Right atrium auricular region (tissue), 2 donors: ENCODE results near the gene NAV2. TPM values are rescaled to one million over a fixed set of nuclear protein-coding genes. Genes with fewer than 3 reads are reported as not detected.

ENCODE experiments used
- DNase-seq: peaks from one replicate; pipeline ENCODE4 v3.0.0-alpha.2; 2019; ENCODE audit warnings: low spot score
- H3K27ac ChIP-seq, 2 donors: fragments of 200-600 bp; sonication (generic); 1 replicate in 1 of 2; 2 replicates in 1 of 2; pipeline ENCODE4 v1.5.1; 2016 to 2019
- H3K27me3 ChIP-seq, 2 donors: fragments of 200-600 bp; sonication (generic); one replicate each; pipeline versions ENCODE4 v1.5.1 to v1.6.0; 2017 to 2019
- H3K36me3 ChIP-seq: fragments of 200-600 bp; sonication (generic); one replicate; pipeline ENCODE4 v1.5.1; 2016
- H3K4me1 ChIP-seq, 2 donors: fragments of 200-600 bp; sonication (generic); one replicate each; pipeline versions ENCODE4 v1.5.1 to v1.6.0; 2017 to 2019
- H3K4me3 ChIP-seq, 2 donors: fragments of 200-600 bp; sonication (generic); 1 replicate in 1 of 2; 2 replicates in 1 of 2; pipeline ENCODE4 v1.5.1; 2017 to 2019; ENCODE audit warnings: mild to moderate bottlenecking in 1 of 2, moderate library complexity in 1 of 2
- H3K9me3 ChIP-seq, 2 donors: fragments of 200-600 bp; sonication (generic); one replicate each; pipeline ENCODE4 v1.5.1; 2019
- total RNA-seq, 2 donors: library from RNA; depleted of rRNA; stranded (reverse); fragments of >200 nt; gene quantifications; one replicate each; pipeline ENCODE4 v1.1.0, GENCODE V29; 2016
- TF ChIP-seq, protein P1 (sequence below), 2 donors: fragments of 200-600 bp; sonication (generic); IDR thresholded peaks; one replicate each; pipeline ENCODE4 v1.5.1; 2019; ENCODE audit warnings: antibody characterized with exemption in 2 of 2

The NAV2 gene
- total RNA-seq, 2 donors from 2014 or later, result 11.4 to 19.2 TPM

GRCh38 chr11:19934828-19935259 lies 222.2 kb downstream of the NAV2 start:
- no peak for DNase-seq
- TF ChIP-seq, protein P1, sequence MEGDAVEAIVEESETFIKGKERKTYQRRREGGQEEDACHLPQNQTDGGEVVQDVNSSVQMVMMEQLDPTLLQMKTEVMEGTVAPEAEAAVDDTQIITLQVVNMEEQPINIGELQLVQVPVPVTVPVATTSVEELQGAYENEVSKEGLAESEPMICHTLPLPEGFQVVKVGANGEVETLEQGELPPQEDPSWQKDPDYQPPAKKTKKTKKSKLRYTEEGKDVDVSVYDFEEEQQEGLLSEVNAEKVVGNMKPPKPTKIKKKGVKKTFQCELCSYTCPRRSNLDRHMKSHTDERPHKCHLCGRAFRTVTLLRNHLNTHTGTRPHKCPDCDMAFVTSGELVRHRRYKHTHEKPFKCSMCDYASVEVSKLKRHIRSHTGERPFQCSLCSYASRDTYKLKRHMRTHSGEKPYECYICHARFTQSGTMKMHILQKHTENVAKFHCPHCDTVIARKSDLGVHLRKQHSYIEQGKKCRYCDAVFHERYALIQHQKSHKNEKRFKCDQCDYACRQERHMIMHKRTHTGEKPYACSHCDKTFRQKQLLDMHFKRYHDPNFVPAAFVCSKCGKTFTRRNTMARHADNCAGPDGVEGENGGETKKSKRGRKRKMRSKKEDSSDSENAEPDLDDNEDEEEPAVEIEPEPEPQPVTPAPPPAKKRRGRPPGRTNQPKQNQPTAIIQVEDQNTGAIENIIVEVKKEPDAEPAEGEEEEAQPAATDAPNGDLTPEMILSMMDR (IDR thresholded peaks at IDR 0.05), result no peak
- H3K27me3 ChIP-seq, result no peaks in the 10 kb centered on the region

DNA sequence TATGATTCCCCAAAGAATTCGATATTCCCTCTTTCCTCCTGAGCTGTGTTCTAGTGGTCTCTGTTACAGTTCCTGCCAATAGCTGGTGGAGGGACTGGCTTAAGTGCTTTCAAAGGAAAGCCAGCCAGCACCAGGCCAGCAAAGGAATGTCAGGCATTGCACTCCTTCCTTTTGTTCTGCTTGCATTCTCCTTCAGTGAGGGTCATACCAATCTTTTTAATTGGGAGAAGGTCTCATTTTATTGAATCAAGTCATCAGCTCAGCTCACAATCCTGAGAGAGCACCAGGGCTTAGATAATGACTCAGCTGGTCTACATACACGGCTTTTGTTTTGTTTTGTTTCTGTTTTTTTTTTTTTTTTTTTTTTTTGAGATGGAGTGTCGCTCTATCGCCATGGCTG lies 222.9 kb downstream of the NAV2 start:
- TF ChIP-seq, protein P1 (IDR thresholded peaks at IDR 0.05), result no peak

More at GRCh38 chr11:19934828-19935259, 222.2 kb downstream of the NAV2 start:
- Histone ChIP-seq H3K9me3 (no peaks in the 10 kb centered on the region), H3K4me3 (no peak overlapping the region), H3K27ac (no peak overlapping the region), H3K4me1 (peaks cover 0 to 9% of the 10 kb centered on the region in 2 donors), H3K36me3 (peaks cover 20% of the 10 kb centered on the region)

GRCh38 chr11:19936461-19936860 lies 223.8 kb downstream of the NAV2 start:
- H3K9me3 ChIP-seq, result no peaks in the 10 kb centered on the region
- TF ChIP-seq, protein P1 (IDR thresholded peaks at IDR 0.05), result no peak
- DNase-seq, result no peak
- peaks cover 0 to 9% of the 10 kb centered on the region in 2 donors for H3K4me1 ChIP-seq
- no peak overlapping the region for H3K4me3 ChIP-seq
- peaks cover 20% of the 10 kb centered on the region for H3K36me3 ChIP-seq
- no peak overlapping the region for H3K27ac ChIP-seq
- H3K27me3 ChIP-seq, result no peaks in the 10 kb centered on the region

More for the DNA sequence above, 222.9 kb downstream of the NAV2 start:
- DNase-seq, result no peak
- H3K27ac ChIP-seq, result no peak overlapping the region
- H3K9me3 ChIP-seq, result no peaks in the 10 kb centered on the region
- H3K36me3 ChIP-seq, result peaks cover 20% of the 10 kb centered on the region
- no peaks in the 10 kb centered on the region for H3K27me3 ChIP-seq
- H3K4me1 ChIP-seq, result peaks cover 0 to 9% of the 10 kb centered on the region in 2 donors
- H3K4me3 ChIP-seq, result no peak overlapping the region

GRCh38 chr11:19938169-19938856 lies 225.7 kb downstream of the NAV2 start:
- H3K4me1 ChIP-seq, result peaks cover 0 to 7% of the 10 kb centered on the region in 2 donors
- no peak for DNase-seq
- H3K27me3 ChIP-seq, result no peaks in the 10 kb centered on the region
- H3K4me3 ChIP-seq, result no peak overlapping the region
- TF ChIP-seq, protein P1 (IDR thresholded peaks at IDR 0.05), result peak; percentile 63 to 81
- H3K36me3 ChIP-seq, result peaks cover 25% of the 10 kb centered on the region
- no peak overlapping the region for H3K27ac ChIP-seq
- H3K9me3 ChIP-seq, result no peaks in the 10 kb centered on the region

DNA sequence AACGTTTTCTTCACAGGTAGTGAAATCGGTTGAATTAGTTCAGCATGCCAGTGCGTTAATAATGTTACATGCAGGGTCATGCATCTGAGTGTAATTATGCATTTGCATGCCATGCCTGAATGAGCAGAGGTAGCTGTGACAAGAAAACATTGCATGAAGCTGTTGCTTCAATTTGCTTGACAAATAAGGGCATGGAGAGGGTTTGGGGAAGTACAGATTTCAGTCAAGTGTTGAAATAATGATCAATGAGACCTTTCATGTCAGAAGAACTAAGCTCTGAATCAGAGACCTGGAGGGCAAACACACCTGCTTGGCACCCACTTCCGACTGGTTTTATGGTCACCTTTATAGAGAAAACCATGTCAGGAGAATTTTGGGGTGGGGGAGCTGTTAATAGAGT lies 226.2 kb downstream of the NAV2 start:
- peaks cover 20% of the 10 kb centered on the region for H3K36me3 ChIP-seq
- no peaks in the 10 kb centered on the region for H3K27me3 ChIP-seq
- H3K9me3 ChIP-seq, result no peaks in the 10 kb centered on the region
- TF ChIP-seq, protein P1 (IDR thresholded peaks at IDR 0.05), result no peak
- H3K27ac ChIP-seq, result no peak overlapping the region
- no peak for DNase-seq
- H3K4me1 ChIP-seq, result peaks cover 0 to 7% of the 10 kb centered on the region in 2 donors
- no peak overlapping the region for H3K4me3 ChIP-seq
